SK-N-SH (cell line): ENCODE results near the gene SLC13A3. TPM values are rescaled to one million over a fixed set of nuclear protein-coding genes. Genes with fewer than 3 reads are reported as not detected.

Experiments used
- CTCF ChIA-PET: fragments of 300-600, 350-600 bp; formaldehyde crosslinking; extraction: SDS; loops from one replicate; lab custom pipeline; 2021; lab: Yijun Ruan, JAX
- POLR2A ChIA-PET: fragments of 350-600 bp; sonication (Branson Sonifier 250); formaldehyde crosslinking; extraction: SDS; loops from one replicate; lab custom pipeline; 2020; ENCODE audit warnings: antibody characterized with exemption, inconsistent platforms; lab: Yijun Ruan, JAX
- DNase-seq: peaks from one replicate; pipeline ENCODE4 v3.0.0; 2012
- H2AFZ ChIP-seq: fragments of 200-600 bp; sonication (generic); 2 replicates; pipeline ENCODE4 v1.8.1; 2016; ENCODE audit warnings: antibody characterized with exemption, mild to moderate bottlenecking, low read depth
- H3F3A ChIP-seq: fragments of 200-600 bp; sonication (generic); replicated peaks from 2 replicates; pipeline ENCODE3; 2016; ENCODE audit warnings: antibody characterized with exemption, mild to moderate bottlenecking; ENCODE audit not compliant: insufficient read depth
- H3K27ac ChIP-seq, 2 experiments: fragments of 200-500 bp in 1 of 2; fragments of 200-600 bp in 1 of 2; sonication (Bioruptor generic) in 1 of 2; sonication (generic), shearing (Covaris generic) in 1 of 2; 2 replicates each; pipeline versions ENCODE4 v1.5.1 to v1.6.1; 2014 to 2016; ENCODE audit warnings: low read depth in 2 of 2, inconsistent platforms in 1 of 2, low read length in 1 of 2, mild to moderate bottlenecking in 1 of 2, mixed read lengths in 1 of 2
- H3K27me3 ChIP-seq: fragments of 200-600 bp; sonication (generic), shearing (Covaris generic); 2 replicates; pipeline ENCODE4 v1.6.1; 2016; ENCODE audit warnings: mixed run types; ENCODE audit not compliant: insufficient read depth
- H3K36me3 ChIP-seq, 2 experiments: fragments of 200-500 bp in 1 of 2; fragments of 200-600 bp in 1 of 2; sonication (Bioruptor generic) in 1 of 2; sonication (generic) in 1 of 2; replicated peaks in 1 of 2; 2 replicates each; pipeline versions ENCODE3 to v1.5.1; 2014 to 2016; ENCODE audit warnings: low read length in 1 of 2, mild to moderate bottlenecking in 1 of 2; ENCODE audit not compliant: insufficient read depth in 2 of 2, control insufficient read depth in 1 of 2
- H3K4me1 ChIP-seq, 2 experiments: fragments of 200-500 bp in 1 of 2; fragments of 200-600 bp in 1 of 2; sonication (Bioruptor generic) in 1 of 2; sonication (generic), shearing (Covaris generic) in 1 of 2; 2 replicates each; pipeline versions ENCODE4 v1.5.1 to v1.6.1; 2014 to 2016; ENCODE audit warnings: low read depth in 1 of 2, low read length in 1 of 2, mixed run types in 1 of 2; ENCODE audit not compliant: insufficient read depth in 2 of 2, control insufficient read depth in 1 of 2
- H3K4me2 ChIP-seq: fragments of 200-600 bp; sonication (generic), shearing (Covaris generic); 2 replicates; pipeline ENCODE4 v1.6.1; 2017; ENCODE audit warnings: mixed run types
- H3K4me3 ChIP-seq, 2 experiments: fragments of 200-500 bp in 1 of 2; fragments of 200-600 bp in 1 of 2; sonication (Bioruptor generic) in 1 of 2; sonication (generic), shearing (Covaris generic) in 1 of 2; 2 replicates each; pipeline versions ENCODE4 v1.5.1 to v1.8.1; 2014 to 2016; ENCODE audit warnings: low read depth in 2 of 2, inconsistent platforms in 1 of 2, low read length in 1 of 2, mild to moderate bottlenecking in 1 of 2, mixed read lengths in 1 of 2, moderate library complexity in 1 of 2
- H3K79me2 ChIP-seq: fragments of 200-600 bp; sonication (generic); 2 replicates; pipeline ENCODE4 v1.8.1; 2017; ENCODE audit warnings: mild to moderate bottlenecking; ENCODE audit not compliant: insufficient read depth
- H3K9ac ChIP-seq: fragments of 200-600 bp; sonication (generic); 2 replicates; pipeline ENCODE4 v1.6.1; 2017; ENCODE audit warnings: mixed run types
- H3K9me2 ChIP-seq: fragments of 200-600 bp; sonication (generic); 2 replicates; pipeline ENCODE4 v1.6.1; 2017; ENCODE audit warnings: mixed run types
- H3K9me3 ChIP-seq: fragments of 200-600 bp; sonication (generic); 2 replicates; pipeline ENCODE4 v1.6.1; 2017; ENCODE audit warnings: mixed run types, mild to moderate bottlenecking, moderate library complexity
- H4K20me1 ChIP-seq: fragments of 200-600 bp; sonication (generic); 2 replicates; pipeline ENCODE4 v1.6.1; 2017; ENCODE audit warnings: mild to moderate bottlenecking, mixed run types; ENCODE audit not compliant: insufficient read depth
- CHD2 ChIP-seq: fragments of 150-350 bp; IDR thresholded peaks from 2 replicates; pipeline ENCODE4 v1.6.1; 2018; ENCODE audit warnings: low read length; ENCODE audit not compliant: partially characterized antibody
- CTCF ChIP-seq: fragments of 200-600 bp; sonication (generic); IDR thresholded peaks from 2 replicates; pipeline ENCODE4 v1.6.1; 2017; ENCODE audit warnings: antibody characterized with exemption, mild to moderate bottlenecking, moderate library complexity
- ELF1 ChIP-seq: IDR thresholded peaks from 2 replicates; pipeline ENCODE4 v1.4.0; 2012
- EP300 ChIP-seq, 2 experiments: IDR thresholded peaks; 2 replicates each; pipeline versions ENCODE4 v1.4.0 to v1.6.1; 2012; ENCODE audit warnings: borderline replicate concordance in 1 of 2, low read depth in 1 of 2, low read length in 1 of 2
- EZH2phosphoT487 ChIP-seq: fragments of 200-600 bp; sonication (generic); IDR thresholded peaks from 2 replicates; pipeline ENCODE4 v1.6.1; 2017; ENCODE audit warnings: low read depth, mixed run types, mild to moderate bottlenecking, antibody characterized with exemption, moderate library complexity, borderline replicate concordance
- FOSL2 ChIP-seq: IDR thresholded peaks from 2 replicates; pipeline ENCODE4 v1.4.0; 2012; ENCODE audit warnings: low read depth, mild to moderate bottlenecking, moderate library complexity, borderline replicate concordance
- FOXM1 ChIP-seq: IDR thresholded peaks from 2 replicates; pipeline ENCODE4 v1.4.0; 2012; ENCODE audit warnings: low read depth, mild to moderate bottlenecking
- GATA2 ChIP-seq: sonication (generic); formaldehyde crosslinking; IDR thresholded peaks from 2 replicates; pipeline ENCODE4 v1.5.0; 2020; ENCODE audit warnings: mild to moderate bottlenecking, missing genetic modification reagents
- IRF3 ChIP-seq: fragments of 150-350 bp; IDR thresholded peaks from 2 replicates; pipeline ENCODE4 v1.6.1; 2016; ENCODE audit warnings: mild to moderate bottlenecking, low read depth, low read length
- JUND ChIP-seq: IDR thresholded peaks from 2 replicates; pipeline ENCODE4 v1.4.0; 2012
- MAX ChIP-seq: IDR thresholded peaks from 2 replicates; pipeline ENCODE4 v1.4.0; 2012; ENCODE audit warnings: low read depth
- MEF2A ChIP-seq: IDR thresholded peaks from 2 replicates; pipeline ENCODE4 v1.4.0; 2012; ENCODE audit warnings: low read depth, borderline replicate concordance
- NFIC ChIP-seq: IDR thresholded peaks from 2 replicates; pipeline ENCODE4 v1.4.0; 2012; ENCODE audit warnings: borderline replicate concordance
- NRF1 ChIP-seq: IDR thresholded peaks from 2 replicates; pipeline ENCODE4 v1.6.1; 2012; ENCODE audit warnings: low read depth, mild to moderate bottlenecking, low read length
- POLR2AphosphoS5 ChIP-seq: IDR thresholded peaks from 2 replicates; pipeline ENCODE4 v1.6.1; 2012; ENCODE audit warnings: low read depth, low read length
- RAD21 ChIP-seq: IDR thresholded peaks from 2 replicates; pipeline ENCODE4 v1.6.1; 2012; ENCODE audit warnings: mild to moderate bottlenecking, low read length
- RCOR1 ChIP-seq: fragments of 150-350 bp; IDR thresholded peaks from 2 replicates; pipeline ENCODE4 v1.6.1; 2017; ENCODE audit warnings: antibody characterized with exemption, low read length
- REST ChIP-seq: IDR thresholded peaks from 2 replicates; pipeline ENCODE4 v1.6.1; 2012; ENCODE audit warnings: mild to moderate bottlenecking, low read depth, low read length, moderate library complexity
- SIN3A ChIP-seq: IDR thresholded peaks from 2 replicates; pipeline ENCODE4 v1.6.1; 2012; ENCODE audit warnings: low read depth, mild to moderate bottlenecking, low read length, moderate library complexity, borderline replicate concordance
- TAF1 ChIP-seq: IDR thresholded peaks from 2 replicates; pipeline ENCODE4 v1.6.1; 2012; ENCODE audit warnings: low read depth, mild to moderate bottlenecking, low read length, moderate library complexity, borderline replicate concordance
- TEAD4 ChIP-seq: IDR thresholded peaks from 2 replicates; pipeline ENCODE4 v1.4.0; 2012; ENCODE audit warnings: mild to moderate bottlenecking, borderline replicate concordance; ENCODE audit not compliant: insufficient read depth
- USF1 ChIP-seq: IDR thresholded peaks from 2 replicates; pipeline ENCODE4 v1.4.0; 2012; ENCODE audit warnings: low read depth, borderline replicate concordance
- YY1 ChIP-seq: IDR thresholded peaks from 2 replicates; pipeline ENCODE4 v1.4.0; 2012; ENCODE audit warnings: low read depth, mild to moderate bottlenecking
- WGBS: methylation state at CpG from one replicate; pipeline ENCODE4 v1.1.6; 2017; ENCODE audit warnings: low lambda C conversion rate; 5-methylcytosine and 5-hydroxymethylcytosine counted together
- polyA plus RNA-seq, 3 experiments: library from polyadenylated mRNA; depleted of rRNA; stranded (reverse); fragments of >200 nt; gene quantifications; 2 replicates each; pipeline ENCODE4 v1.2.3, GENCODE V29; 2012

SLC13A3 gene
- polyA plus RNA-seq, 1 of the 3 experiments (the other 2 are of a cell fraction) = 0.10 TPM

- TF ChIP-seq ELF1 = no peak
- TF ChIP-seq SIN3A = no peak
- no peak for TF ChIP-seq FOSL2
- TF ChIP-seq NRF1 = no peak
- no peak for TF ChIP-seq IRF3
- no peak for TF ChIP-seq TEAD4
- TF ChIP-seq RCOR1 = no peak
- no peak for TF ChIP-seq JUND
- no peak for TF ChIP-seq MEF2A
- TF ChIP-seq EZH2phosphoT487 = no peak
- TF ChIP-seq USF1 = no peak
- no peak for TF ChIP-seq POLR2AphosphoS5
- TF ChIP-seq FOXM1 = no peak
- no peak for TF ChIP-seq RAD21
- TF ChIP-seq EP300 (IDR thresholded peaks at IDR 0.05; ENCODE audit: borderline replicate concordance in 1 of 2, low read depth in 1 of 2, low read length in 1 of 2) = no peak
- TF ChIP-seq NFIC = no peak
- TF ChIP-seq GATA2 (CRISPR knock-in tag) = no peak
- Histone ChIP-seq H3K9me3 (no peaks in the 10 kb centered on the region), H3F3A (no peaks in the 10 kb centered on the region), H3K27ac (no peak overlapping the region), H3K4me3 (no peak overlapping the region), H3K79me2 (no peaks in the 10 kb centered on the region), H3K9ac (no peak overlapping the region), H3K36me3 (no peaks in the 10 kb centered on the region), H2AFZ (no peak overlapping the region), H3K4me1 (no peaks in the 10 kb centered on the region), H4K20me1 (no peaks in the 10 kb centered on the region), H3K4me2 (no peak overlapping the region), H3K9me2 (no peaks in the 10 kb centered on the region), H3K27me3 (no peaks in the 10 kb centered on the region)
- WGBS = 18% methylated on average over 2 of the region's 2 CpGs
- CTCF ChIA-PET = no interaction called here
- no peak for DNase-seq
- POLR2A ChIA-PET = no interaction called here
Measured at GRCh38 chr20:46610145-46610544, 41.1 kb downstream of the SLC13A3 start.

- Histone ChIP-seq H3K4me1 (no peaks in the 10 kb centered on the region), H3K9me2 (no peaks in the 10 kb centered on the region), H3K27me3 (no peaks in the 10 kb centered on the region), H2AFZ (no peak overlapping the region), H3K4me3 (no peak overlapping the region), H3K9ac (no peak overlapping the region), H3K79me2 (no peaks in the 10 kb centered on the region), H4K20me1 (no peaks in the 10 kb centered on the region), H3F3A (no peaks in the 10 kb centered on the region), H3K36me3 (no peaks in the 10 kb centered on the region), H3K4me2 (no peak overlapping the region), H3K9me3 (no peaks in the 10 kb centered on the region), H3K27ac (no peak overlapping the region)
- 62% methylated on average over 4 of the region's 4 CpGs for WGBS
- ChIA-PET CTCF (interaction anchor here (0.7 to 1.6 kb wide), 2 partner anchors 27 to 72 kb away, joined by 3 to 5 read pairs; no protein-coding TSS in a partner anchor), POLR2A (no interaction called here)
- DNase-seq = no peak
- no peak for TF ChIP-seq YY1
- TF ChIP-seq JUND = no peak
- TF ChIP-seq FOSL2 = no peak
- no peak for TF ChIP-seq TAF1
- TF ChIP-seq CHD2 = no peak
- no peak for TF ChIP-seq CTCF
- no peak for TF ChIP-seq NRF1
- no peak for TF ChIP-seq REST
- no peak for TF ChIP-seq MAX
Measured at GRCh38 chr20:46609043-46609442, 42.2 kb downstream of the SLC13A3 start.
